Left lung (tissue), 10 donors: ENCODE results near the gene FAM193B. TPM values are rescaled to one million over a fixed set of nuclear protein-coding genes. Genes with fewer than 3 reads are reported as not detected.
A peak's percentile ranks its signal among the peaks of the same experiment; 100 is the strongest.

Experiments used
- ATAC-seq: fragments of 200-7000 bp; cut with Tn5 transposase; one replicate; pipeline ENCODE4 v1.9.1; 2020; ENCODE audit warnings: moderate library complexity
- DNase-seq, 4 donors: peaks; one replicate each; pipeline ENCODE4 v3.0.0-alpha.2; 2013 to 2020
- H3K27ac ChIP-seq, 2 donors: fragments of 200-600 bp; sonication (generic) in 1 of 2; one replicate each; pipeline versions ENCODE4 v1.5.0 to v1.8.0; 2020 to 2021
- H3K27me3 ChIP-seq, 2 donors: fragments of 200-600 bp; sonication (generic) in 1 of 2; one replicate each; pipeline versions ENCODE4 v1.5.0 to v1.8.0; 2020 to 2021
- H3K36me3 ChIP-seq, 2 donors: fragments of 200-600 bp; sonication (generic) in 1 of 2; one replicate each; pipeline versions ENCODE4 v1.5.0 to v1.8.0; 2020 to 2021
- H3K4me1 ChIP-seq, 2 donors: fragments of 200-600 bp; one replicate each; pipeline ENCODE4 v1.8.0; 2021
- H3K4me3 ChIP-seq, 2 donors: fragments of 200-600 bp; sonication (generic) in 1 of 2; one replicate each; pipeline versions ENCODE4 v1.5.0 to v1.8.0; 2020 to 2021; ENCODE audit warnings: mild to moderate bottlenecking in 1 of 2
- H3K9me3 ChIP-seq, 2 donors: fragments of 200-600 bp; sonication (generic) in 1 of 2; one replicate each; pipeline versions ENCODE4 v1.5.0 to v1.8.0; 2020 to 2021
- intact Hi-C, 2 donors: fragments of 100-400 bp; cut with DNase I; formaldehyde crosslinking; loops; one replicate each; pipeline versions ENCODE4 v1.11.2 to v1.14.2; 2022
- polyA plus RNA-seq, 6 donors: library from polyadenylated mRNA; unstranded; fragments of 120-200 nt; gene quantifications; one replicate each; pipeline ENCODE4 v1.2.1, GENCODE V29; 2013; ENCODE audit not compliant: insufficient read length in 6 of 6
- total RNA-seq, 2 donors: library from RNA; stranded (reverse); fragmentation: NEBNext Ultra II Directional; extraction: Animal tissue kit (Norgen Biotek cat#: 25700); gene quantifications; one replicate each; pipeline ENCODE4 v1.2.1, GENCODE V29; 2021
- TF ChIP-seq, protein P1 (sequence below), 2 donors: fragments of 200-600 bp; sonication (generic) in 1 of 2; IDR thresholded peaks; one replicate each; pipeline versions ENCODE4 v1.5.0 to v1.8.0; 2021; ENCODE audit warnings: antibody characterized with exemption in 2 of 2
- donor health status: DM: no; HTN: yes; CAD: no.
- donor health status: DM: no; HTN: no; CAD: no.

FAM193B gene
- total and polyA plus RNA-seq, 8 donors = 64.3 to 112 (median 91.9) TPM

DNA sequence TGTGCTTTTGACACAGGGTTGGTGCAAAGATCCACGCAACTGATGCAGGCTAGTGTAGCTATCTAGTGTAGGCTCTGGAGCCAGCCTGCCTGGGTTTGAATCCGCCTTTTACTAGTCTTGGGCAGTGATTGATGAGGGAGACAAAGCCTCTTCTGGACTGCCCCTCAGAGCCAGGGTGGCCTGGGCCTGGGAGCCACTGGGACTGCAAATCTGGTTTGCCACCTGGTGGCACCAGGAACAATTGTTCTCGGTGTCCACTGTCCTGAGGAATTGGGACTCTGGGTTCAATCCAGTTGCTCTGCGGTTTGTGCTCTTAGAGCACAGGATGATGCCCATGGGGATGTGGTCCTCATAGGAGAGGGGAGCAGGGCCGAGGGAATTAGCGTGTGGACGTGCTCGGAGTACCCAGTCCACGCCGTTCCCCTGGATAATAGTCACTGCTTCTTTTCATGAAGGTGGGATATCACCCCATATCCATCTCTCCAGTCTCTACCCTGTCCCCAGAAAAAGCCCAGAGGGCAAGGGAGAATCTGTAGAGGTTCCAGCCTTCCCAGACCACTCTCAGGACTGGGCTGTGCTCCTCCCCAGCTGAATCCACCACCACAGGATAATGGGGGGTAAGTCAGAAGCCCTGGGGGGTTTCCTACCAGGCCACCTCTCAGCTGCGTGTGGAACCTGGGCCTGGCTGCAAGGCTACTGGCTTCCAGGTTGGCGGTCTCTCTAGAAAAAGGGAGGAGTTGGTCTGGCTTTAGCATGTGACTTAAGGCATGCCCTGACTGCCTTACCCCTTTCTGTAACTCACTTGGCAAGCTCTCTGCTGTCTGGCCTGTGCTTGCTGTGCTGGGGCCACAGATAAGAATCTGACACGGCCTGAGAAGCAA lies 47.5 kb upstream of the FAM193B start:
- intact Hi-C loops = no loop called here
- Histone ChIP-seq H3K27me3 (no peaks in the 10 kb centered on the region), H3K9me3 (no peaks in the 10 kb centered on the region), H3K4me3 (no peak overlapping the region), H3K36me3 (peaks cover 0 to 16% of the 10 kb centered on the region in 2 donors), H3K27ac (no peak overlapping the region), H3K4me1 (peaks cover 11 to 26% of the 10 kb centered on the region in 2 donors)
- ATAC-seq (no peak), DNase-seq (no peak)
- TF ChIP-seq, protein P1, sequence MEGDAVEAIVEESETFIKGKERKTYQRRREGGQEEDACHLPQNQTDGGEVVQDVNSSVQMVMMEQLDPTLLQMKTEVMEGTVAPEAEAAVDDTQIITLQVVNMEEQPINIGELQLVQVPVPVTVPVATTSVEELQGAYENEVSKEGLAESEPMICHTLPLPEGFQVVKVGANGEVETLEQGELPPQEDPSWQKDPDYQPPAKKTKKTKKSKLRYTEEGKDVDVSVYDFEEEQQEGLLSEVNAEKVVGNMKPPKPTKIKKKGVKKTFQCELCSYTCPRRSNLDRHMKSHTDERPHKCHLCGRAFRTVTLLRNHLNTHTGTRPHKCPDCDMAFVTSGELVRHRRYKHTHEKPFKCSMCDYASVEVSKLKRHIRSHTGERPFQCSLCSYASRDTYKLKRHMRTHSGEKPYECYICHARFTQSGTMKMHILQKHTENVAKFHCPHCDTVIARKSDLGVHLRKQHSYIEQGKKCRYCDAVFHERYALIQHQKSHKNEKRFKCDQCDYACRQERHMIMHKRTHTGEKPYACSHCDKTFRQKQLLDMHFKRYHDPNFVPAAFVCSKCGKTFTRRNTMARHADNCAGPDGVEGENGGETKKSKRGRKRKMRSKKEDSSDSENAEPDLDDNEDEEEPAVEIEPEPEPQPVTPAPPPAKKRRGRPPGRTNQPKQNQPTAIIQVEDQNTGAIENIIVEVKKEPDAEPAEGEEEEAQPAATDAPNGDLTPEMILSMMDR (IDR thresholded peaks at IDR 0.05) = no peak

GRCh38 chr5:177601126-177601525 lies 46.8 kb upstream of the FAM193B start:
- intact Hi-C loops = no loop called here
- Histone ChIP-seq H3K27me3 (no peaks in the 10 kb centered on the region), H3K9me3 (no peaks in the 10 kb centered on the region), H3K27ac (no peak overlapping the region), H3K4me1 (peaks cover 11 to 26% of the 10 kb centered on the region in 2 donors), H3K4me3 (peak overlapping the region in 1 of 2 donors; percentile 78), H3K36me3 (peaks cover 0 to 22% of the 10 kb centered on the region in 2 donors)
- TF ChIP-seq, protein P1 (IDR thresholded peaks at IDR 0.05) = no peak
- ATAC-seq = no peak
- DNase-seq = no peak

GRCh38 chr5:177600508-177601018 lies 46.2 kb upstream of the FAM193B start:
- Histone ChIP-seq H3K4me3 (peak overlapping the region; percentile 76 to 78), H3K36me3 (peaks cover 0 to 23% of the 10 kb centered on the region in 2 donors), H3K27me3 (no peaks in the 10 kb centered on the region), H3K27ac (peak overlapping the region; percentile 85 to 89), H3K9me3 (no peaks in the 10 kb centered on the region), H3K4me1 (peaks cover 11 to 26% of the 10 kb centered on the region in 2 donors)
- ATAC-seq = peak; percentile 1
- peak in 1 of 4 donors; percentile 8 for DNase-seq
- intact Hi-C loops = no loop called here
- TF ChIP-seq, protein P1 (IDR thresholded peaks at IDR 0.05) = no peak

DNA sequence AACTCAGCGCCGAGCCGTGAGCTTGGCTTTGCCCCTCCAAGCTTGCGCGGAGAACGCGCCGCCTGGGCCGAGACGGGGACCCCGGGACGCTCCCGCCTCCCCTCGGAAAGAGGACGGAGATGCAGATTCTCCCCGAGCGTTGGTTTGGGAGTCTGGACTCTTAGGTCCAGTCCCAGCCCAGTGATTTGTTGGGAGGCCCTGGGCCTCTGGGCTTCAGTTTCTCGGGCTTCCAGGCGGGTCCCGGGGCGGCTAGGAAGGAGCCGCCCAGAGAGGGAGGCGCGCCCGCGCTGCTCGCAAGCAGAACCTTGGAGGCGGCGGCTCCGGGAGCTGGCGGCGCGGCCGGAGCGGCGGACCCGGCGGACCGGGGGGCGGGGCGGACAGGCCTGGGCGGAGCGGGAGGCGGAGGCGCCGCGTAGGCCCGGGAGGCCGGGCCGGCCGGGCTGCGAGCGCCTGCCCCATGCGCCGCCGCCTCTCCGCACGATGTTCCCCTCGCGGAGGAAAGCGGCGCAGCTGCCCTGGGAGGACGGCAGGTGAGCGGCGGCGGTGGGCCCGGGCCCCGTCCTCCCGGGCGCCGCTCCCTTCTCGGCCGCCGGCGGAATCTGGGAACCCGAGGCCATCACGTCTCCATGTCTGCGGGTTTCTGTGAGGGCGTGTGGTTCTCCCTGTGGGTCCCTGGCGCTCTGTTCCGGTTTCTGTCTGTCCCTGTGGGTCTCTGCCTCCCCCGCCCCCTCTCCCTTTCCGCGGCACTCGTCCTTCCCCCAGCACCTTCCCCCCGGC lies 45.6 kb upstream of the FAM193B start, which contains the start of gene B4GALT7:
Gene B4GALT7 (plus strand): TSS at position 402 of the 777 bp plus-strand sequence. CDS start 79 bp downstream, at position 481.
- peak within 1 kb of the TSS; percentile 76 to 78 for H3K4me3 ChIP-seq
- no peaks in the 10 kb centered on the region for H3K9me3 ChIP-seq
- intact Hi-C loops = no loop called here
- H3K4me1 ChIP-seq = peaks cover 11 to 26% of the 10 kb centered on the region in 2 donors
- H3K36me3 ChIP-seq = peaks cover 0 to 29% of the 10 kb centered on the region in 2 donors
- no peaks in the 10 kb centered on the region for H3K27me3 ChIP-seq
- ATAC-seq (peak; percentile 97), DNase-seq (peak; percentile 77 to 99 (median 84))
- peak within 1 kb of the TSS; percentile 85 to 89 for H3K27ac ChIP-seq
- TF ChIP-seq, protein P1 (IDR thresholded peaks at IDR 0.05) = no peak
